Psoas muscle (tissue), 8 donors: ENCODE results near the gene DIP2C. TPM values are rescaled to one million over a fixed set of nuclear protein-coding genes. Genes with fewer than 3 reads are reported as not detected.

Experiments
- ATAC-seq, 4 donors: fragments of 200-7000 bp; cut with Tn5 transposase; one replicate each; pipeline ENCODE4 v1.9.1; 2020; ENCODE audit warnings: moderate library complexity in 3 of 4, mild to moderate bottlenecking in 2 of 4
- DNase-seq, 2 donors: peaks; one replicate each; pipeline ENCODE4 v3.0.0-alpha.2; 2020
- H3K27ac ChIP-seq: fragments of 200-600 bp; one replicate; pipeline ENCODE4 v1.8.0; 2022
- H3K27me3 ChIP-seq, 3 donors: fragments of 200-600 bp in 1 of 3; one replicate each; pipeline versions ENCODE4 v1.6.1 to v1.8.0; 2013 to 2022; ENCODE audit warnings: low read length in 2 of 3, mild to moderate bottlenecking in 2 of 3, moderate library complexity in 1 of 3; ENCODE audit not compliant: insufficient read depth in 3 of 3
- H3K36me3 ChIP-seq, 2 donors: fragments of 200-600 bp in 1 of 2; one replicate each; pipeline versions ENCODE4 v1.6.1 to v1.8.0; 2013 to 2022; ENCODE audit warnings: low read depth in 1 of 2, mild to moderate bottlenecking in 1 of 2, moderate library complexity in 1 of 2; ENCODE audit not compliant: insufficient read depth in 1 of 2
- H3K4me1 ChIP-seq: fragments of 200-600 bp; one replicate; pipeline ENCODE4 v1.8.0; 2022
- H3K4me3 ChIP-seq: fragments of 200-600 bp; one replicate; pipeline ENCODE4 v1.8.0; 2022; ENCODE audit warnings: mild to moderate bottlenecking
- H3K9me3 ChIP-seq: fragments of 200-600 bp; one replicate; pipeline ENCODE4 v1.8.0; 2022
- WGBS, 3 donors: extraction: QIAGEN DNeasy Blood & Tissue Kit; methylation state at CpG; one replicate each; pipeline versions ENCODE4 v1.1.6 to v1.1.7; 2013; 5-methylcytosine and 5-hydroxymethylcytosine counted together
- intact Hi-C, 2 donors: fragments of 100-400 bp; cut with DNase I; formaldehyde crosslinking; loops; one replicate each; pipeline versions ENCODE4 v1.11.0 to v1.14.2; 2022
- polyA plus RNA-seq, 3 donors: library from polyadenylated mRNA; stranded (reverse); fragments of 200-250 nt; gene quantifications; one replicate each; pipeline ENCODE4 v1.2.3, GENCODE V29; 2013
- total RNA-seq, 4 donors: library from RNA; stranded (reverse); fragmentation: NEBNext Ultra II Directional in 2 of 4; extraction: Animal tissue kit (Norgen Biotek cat#: 25700) in 2 of 4; gene quantifications; one replicate each; pipeline versions ENCODE4 v1.2.1 to v1.2.4, GENCODE V29; 2021 to 2023
- TF ChIP-seq, protein P1 (sequence below): fragments of 200-600 bp; IDR thresholded peaks from one replicate; pipeline ENCODE4 v1.8.0; 2022; ENCODE audit warnings: antibody characterized with exemption
- donor health status: healthy with polysubstance abuse.
- donor health status: DM: no; HTN: no; CAD: no; lungs with moderate emphysema.
- donor health status: Bipolar disorder and iron deficiency.
- donor health status: healthy.
- donor health status: DM: yes; HTN: yes; CAD: no.
- donor health status: DM: no; HTN: no; CAD: no.
- donor health status: DM: no; HTN: no; CAD: no.
- donor health status: DM: yes; HTN: yes; CAD: no.

Gene DIP2C
- total and polyA plus RNA-seq, 7 donors: 7.7 to 32.0 (median 25.0) TPM

DNA sequence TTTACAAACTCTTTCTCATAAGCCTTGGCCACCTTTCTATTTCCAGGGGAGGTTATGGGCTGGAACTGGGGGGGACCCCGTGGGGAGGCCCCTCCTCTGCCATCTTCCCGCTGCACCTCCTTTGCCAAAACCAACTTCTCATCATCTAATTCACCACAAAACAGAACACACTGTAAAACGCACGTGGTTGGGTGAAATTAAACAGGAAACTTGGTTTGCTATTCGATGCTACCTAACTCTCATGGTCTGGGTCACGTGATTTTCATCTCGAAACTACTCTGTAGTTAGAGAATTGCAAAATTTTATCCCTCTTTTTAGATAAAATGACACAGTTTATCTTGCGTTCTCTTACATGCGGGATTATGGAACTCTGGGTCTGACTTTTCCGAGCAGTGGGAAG lies 312.2 kb downstream of the DIP2C start:
- H3K9me3 ChIP-seq: no peaks in the 10 kb centered on the region
- intact Hi-C loops: no loop called here

DNA sequence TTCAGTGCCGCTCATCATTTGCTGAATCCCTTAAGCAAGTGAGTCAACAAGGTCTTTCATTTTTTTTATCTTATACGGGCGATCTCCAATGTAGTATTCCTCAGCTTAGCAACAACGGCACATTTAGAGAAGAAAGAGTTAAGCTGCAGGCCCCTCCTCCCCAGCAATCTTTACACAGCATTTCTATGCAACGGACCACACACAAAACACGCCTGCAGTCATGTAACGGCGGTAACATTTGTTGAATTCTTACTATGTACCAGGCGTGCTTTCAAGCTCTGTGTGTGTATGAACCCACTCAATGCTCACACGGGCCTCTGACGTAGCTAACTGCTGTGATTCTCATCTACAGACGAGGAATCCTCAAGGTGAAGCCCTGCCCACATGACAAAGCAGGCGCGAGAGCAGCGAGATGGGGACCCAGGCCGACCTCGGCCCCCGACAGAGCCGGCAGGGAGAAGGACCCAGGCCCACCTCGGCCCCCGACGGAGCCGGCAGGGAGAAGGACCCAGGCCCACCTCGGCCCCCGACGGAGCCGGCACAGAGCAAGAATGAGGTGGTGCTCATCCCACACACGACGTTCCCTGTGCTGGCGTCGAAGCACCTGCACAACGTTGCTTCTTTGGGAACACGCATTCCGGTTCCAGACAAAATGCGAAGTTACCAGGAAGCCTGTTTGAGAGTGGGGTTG lies 313.5 kb downstream of the DIP2C start:
- H3K27ac ChIP-seq: no peak overlapping the region
- no peaks in the 10 kb centered on the region for H3K4me1 ChIP-seq
- WGBS, 3 donors: 91 to 94% (median 93%) methylated on average over 33 to 35 of the region's 35 CpGs
- no peak overlapping the region for H3K4me3 ChIP-seq
- TF ChIP-seq, protein P1, sequence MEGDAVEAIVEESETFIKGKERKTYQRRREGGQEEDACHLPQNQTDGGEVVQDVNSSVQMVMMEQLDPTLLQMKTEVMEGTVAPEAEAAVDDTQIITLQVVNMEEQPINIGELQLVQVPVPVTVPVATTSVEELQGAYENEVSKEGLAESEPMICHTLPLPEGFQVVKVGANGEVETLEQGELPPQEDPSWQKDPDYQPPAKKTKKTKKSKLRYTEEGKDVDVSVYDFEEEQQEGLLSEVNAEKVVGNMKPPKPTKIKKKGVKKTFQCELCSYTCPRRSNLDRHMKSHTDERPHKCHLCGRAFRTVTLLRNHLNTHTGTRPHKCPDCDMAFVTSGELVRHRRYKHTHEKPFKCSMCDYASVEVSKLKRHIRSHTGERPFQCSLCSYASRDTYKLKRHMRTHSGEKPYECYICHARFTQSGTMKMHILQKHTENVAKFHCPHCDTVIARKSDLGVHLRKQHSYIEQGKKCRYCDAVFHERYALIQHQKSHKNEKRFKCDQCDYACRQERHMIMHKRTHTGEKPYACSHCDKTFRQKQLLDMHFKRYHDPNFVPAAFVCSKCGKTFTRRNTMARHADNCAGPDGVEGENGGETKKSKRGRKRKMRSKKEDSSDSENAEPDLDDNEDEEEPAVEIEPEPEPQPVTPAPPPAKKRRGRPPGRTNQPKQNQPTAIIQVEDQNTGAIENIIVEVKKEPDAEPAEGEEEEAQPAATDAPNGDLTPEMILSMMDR: no peak
- ATAC-seq (no peak), DNase-seq (no peak)
- intact Hi-C loops: no loop called here
- H3K27me3 ChIP-seq: no peaks in the 10 kb centered on the region
- H3K36me3 ChIP-seq: peaks cover 0 to 30% of the 10 kb centered on the region in 2 donors
- H3K9me3 ChIP-seq: no peaks in the 10 kb centered on the region

More for the DNA sequence above, 312.2 kb downstream of the DIP2C start:
- ATAC-seq: no peak
- peaks cover 0 to 43% of the 10 kb centered on the region in 2 donors for H3K36me3 ChIP-seq
- TF ChIP-seq, protein P1: no peak
- no peaks in the 10 kb centered on the region for H3K4me1 ChIP-seq
- no peaks in the 10 kb centered on the region for H3K27me3 ChIP-seq
- H3K4me3 ChIP-seq: no peak overlapping the region
- H3K27ac ChIP-seq: no peak overlapping the region
- DNase-seq: no peak
- WGBS, 3 donors: 91 to 94% (median 93%) methylated on average over 10 of the region's 10 CpGs

DNA sequence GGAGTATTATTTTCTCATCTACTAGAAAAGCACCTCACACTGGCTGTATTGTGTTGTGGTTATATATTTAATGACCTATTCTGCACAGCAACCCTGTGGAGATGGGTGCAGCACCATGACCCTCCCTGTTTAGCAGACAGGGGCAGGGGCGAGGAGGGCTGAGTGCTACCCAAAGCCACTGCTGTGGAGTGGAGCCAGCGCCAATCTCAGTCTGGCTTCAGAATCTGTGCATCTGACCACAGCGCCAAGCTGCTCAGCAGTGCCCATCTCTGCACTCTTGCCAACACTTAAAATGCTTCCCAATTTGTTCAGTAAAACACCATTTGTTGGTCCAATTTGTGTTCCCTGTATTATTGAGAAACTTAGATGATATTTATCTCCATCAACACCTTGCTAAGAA lies 315.1 kb downstream of the DIP2C start:
- Histone ChIP-seq H3K27me3 (no peaks in the 10 kb centered on the region), H3K4me1 (no peaks in the 10 kb centered on the region), H3K27ac (no peak overlapping the region), H3K4me3 (no peak overlapping the region), H3K9me3 (no peaks in the 10 kb centered on the region), H3K36me3 (peaks cover 0 to 23% of the 10 kb centered on the region in 2 donors)
- TF ChIP-seq, protein P1: no peak
- no peak for DNase-seq
- WGBS, 3 donors: 68 to 82% (median 74%) methylated on average over 3 of the region's 3 CpGs
- no peak for ATAC-seq
- intact Hi-C loops: no loop called here

DNA sequence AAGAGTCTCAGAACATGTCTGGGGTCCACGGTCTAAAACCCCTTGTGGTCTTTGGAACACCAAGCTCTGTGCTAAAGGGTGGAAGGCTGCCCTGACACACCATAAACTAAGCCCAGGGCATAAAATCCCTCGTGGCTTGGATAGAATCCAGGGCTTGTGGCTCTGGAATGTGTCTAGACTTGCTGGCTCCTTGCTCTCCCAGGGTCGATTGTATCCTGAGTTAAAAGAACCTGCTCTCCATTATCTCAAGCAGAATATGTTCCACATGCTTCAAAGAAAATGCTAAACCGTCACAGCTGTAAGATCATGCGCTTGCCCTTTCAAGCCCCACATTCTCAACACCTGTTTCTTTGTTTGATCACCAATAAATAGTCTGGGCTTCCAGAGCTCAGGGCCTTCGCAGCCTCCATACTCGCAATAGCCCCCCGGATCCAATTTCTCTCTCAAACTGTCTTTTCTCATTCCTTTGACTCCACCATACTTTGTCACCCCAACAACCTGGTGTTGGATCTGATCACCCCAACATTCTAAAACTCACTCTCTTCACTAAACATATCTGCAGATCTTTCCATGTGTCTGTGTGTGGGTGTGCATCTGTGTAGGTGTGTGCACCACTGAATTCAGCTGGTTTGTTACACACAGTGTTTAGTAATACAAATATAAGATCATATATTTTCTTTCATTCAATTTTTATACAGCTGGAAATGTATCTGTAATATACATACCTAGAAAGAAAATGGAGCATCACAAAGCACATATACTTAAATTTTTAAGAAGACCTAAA lies 315.8 kb downstream of the DIP2C start:
- no peak for ATAC-seq
- Histone ChIP-seq H3K4me3 (no peak overlapping the region), H3K4me1 (no peaks in the 10 kb centered on the region), H3K27me3 (no peaks in the 10 kb centered on the region), H3K9me3 (no peaks in the 10 kb centered on the region), H3K27ac (no peak overlapping the region), H3K36me3 (peaks cover 0 to 28% of the 10 kb centered on the region in 2 donors)
- WGBS, 3 donors: 44 to 53% (median 46%) methylated on average over 8 of the region's 8 CpGs
- no peak for DNase-seq
- TF ChIP-seq, protein P1: no peak
- intact Hi-C loops: no loop called here
